Sigmoid colon (tissue), 7 donors: ENCODE measurements around the gene PATJ. TPM values are rescaled to one million over a fixed set of nuclear protein-coding genes. Genes with fewer than 3 reads are reported as not detected.

Experiments used
- DNase-seq: peaks from one replicate; pipeline ENCODE4 v3.0.0-alpha.2; 2019
- H3K27ac ChIP-seq, 4 donors: fragments of 200-600 bp; sonication (generic); one replicate each; pipeline ENCODE4 v1.5.1; 2016 to 2019; ENCODE audit warnings: mild to moderate bottlenecking in 1 of 4
- H3K27me3 ChIP-seq, 3 donors: fragments of 200-600 bp; sonication (generic); one replicate each; pipeline ENCODE4 v1.5.1; 2019; ENCODE audit warnings: mild to moderate bottlenecking in 1 of 3
- H3K36me3 ChIP-seq, 4 donors: fragments of 200-600 bp; sonication (generic); one replicate each; pipeline ENCODE4 v1.5.1; 2016 to 2019
- H3K4me1 ChIP-seq, 4 donors: fragments of 200-600 bp; sonication (generic); one replicate each; pipeline ENCODE4 v1.5.1; 2017 to 2019
- H3K4me3 ChIP-seq, 4 donors: fragments of 200-600 bp; sonication (generic); one replicate each; pipeline ENCODE4 v1.5.1; 2017 to 2019; ENCODE audit warnings: mild to moderate bottlenecking in 2 of 4, moderate library complexity in 1 of 4
- H3K9me3 ChIP-seq, 4 donors: fragments of 200-600 bp in 3 of 4; sonication (generic) in 3 of 4; one replicate each; pipeline versions ENCODE4 v1.5.1 to v1.6.1; 2013 to 2019
- CTCF ChIP-seq, 4 experiments: fragments of 450-650 bp in 3 of 4; fragments of 200-600 bp in 1 of 4; IDR thresholded peaks; one replicate each; pipeline ENCODE4 v1.5.1; 2016 to 2019; ENCODE audit warnings: antibody characterized with exemption in 4 of 4, mild to moderate bottlenecking in 3 of 4, moderate library complexity in 2 of 4
- EP300 ChIP-seq, 4 donors: sonication (generic); formaldehyde crosslinking; IDR thresholded peaks; one replicate each; pipeline ENCODE4 v1.6.1; 2017; ENCODE audit warnings: antibody characterized with exemption in 4 of 4
- POLR2A ChIP-seq, 2 donors: fragments of 450-650 bp; IDR thresholded peaks; one replicate each; pipeline ENCODE4 v1.6.1; 2016; ENCODE audit warnings: antibody characterized with exemption in 2 of 2, mild to moderate bottlenecking in 2 of 2, moderate library complexity in 2 of 2
- POLR2AphosphoS5 ChIP-seq, 4 donors: sonication (generic); formaldehyde crosslinking; IDR thresholded peaks; one replicate each; pipeline ENCODE4 v1.6.1; 2017; ENCODE audit warnings: antibody characterized with exemption in 4 of 4
- WGBS, 2 donors: extraction: QIAGEN DNeasy Blood & Tissue Kit; methylation state at CpG; one replicate each; pipeline ENCODE4 v1.1.7; 2013; 5-methylcytosine and 5-hydroxymethylcytosine counted together
- intact Hi-C: fragments of 100-400 bp; cut with DNase I; formaldehyde crosslinking; loops from one replicate; pipeline ENCODE4 v1.15.1; 2023
- polyA plus RNA-seq, 3 donors: library from polyadenylated mRNA; stranded (reverse); fragments of 200-250 nt; gene quantifications; one replicate each; pipeline ENCODE4 v1.2.3, GENCODE V29; 2013
- total RNA-seq, 4 donors: library from RNA; depleted of rRNA; stranded (reverse); fragments of >200 nt; gene quantifications; one replicate each; pipeline ENCODE4 v1.1.0, GENCODE V29; 2016
- donor health status: healthy with polysubstance abuse.
- donor health status: Bipolar disorder and iron deficiency.
- donor health status: healthy.

The PATJ gene
- total and polyA plus RNA-seq, 7 donors: 10.2 to 33.2 (median 21.3) TPM

- WGBS, 2 donors: 88 to 90% methylated on average over 4 of the region's 4 CpGs
Observed at GRCh38 chr1:61975638-61976037, 233.4 kb downstream of the PATJ start.

GRCh38 chr1:61976566-61976965 is 234.3 kb downstream of the PATJ start:
- no peak overlapping the region for H3K4me3 ChIP-seq

More at GRCh38 chr1:61975638-61976037, 233.4 kb downstream of the PATJ start:
- intact Hi-C loops: no loop called here
- H3K4me1 ChIP-seq: no peaks in the 10 kb centered on the region
- no peak for DNase-seq
- no peaks in the 10 kb centered on the region for H3K9me3 ChIP-seq
- H3K27ac ChIP-seq: no peak overlapping the region
- TF ChIP-seq EP300 (IDR thresholded peaks at IDR 0.05) (no peak), CTCF (IDR thresholded peaks at IDR 0.05) (no peak), POLR2AphosphoS5 (IDR thresholded peaks at IDR 0.05) (no peak), POLR2A (IDR thresholded peaks at IDR 0.05) (no peak)
- no peaks in the 10 kb centered on the region for H3K27me3 ChIP-seq
- no peaks in the 10 kb centered on the region for H3K36me3 ChIP-seq
- no peak overlapping the region for H3K4me3 ChIP-seq

GRCh38 chr1:61978796-61979195 is 236.5 kb downstream of the PATJ start:
- Histone ChIP-seq H3K27ac (no peak overlapping the region), H3K27me3 (no peaks in the 10 kb centered on the region), H3K4me3 (no peak overlapping the region), H3K4me1 (no peaks in the 10 kb centered on the region), H3K36me3 (no peaks in the 10 kb centered on the region), H3K9me3 (no peaks in the 10 kb centered on the region)
- DNase-seq: no peak
- intact Hi-C loops: no loop called here
- TF ChIP-seq EP300 (IDR thresholded peaks at IDR 0.05): no peak
- TF ChIP-seq CTCF (IDR thresholded peaks at IDR 0.05): no peak
- no peak for TF ChIP-seq POLR2A (IDR thresholded peaks at IDR 0.05)
- TF ChIP-seq POLR2AphosphoS5 (IDR thresholded peaks at IDR 0.05): no peak

More at GRCh38 chr1:61976566-61976965, 234.3 kb downstream of the PATJ start:
- intact Hi-C loops: no loop called here
- no peak for DNase-seq
- 94% methylated on average over 4 of the region's 4 CpGs for WGBS, 2 donors
- no peak for TF ChIP-seq POLR2AphosphoS5 (IDR thresholded peaks at IDR 0.05)
- no peak for TF ChIP-seq POLR2A (IDR thresholded peaks at IDR 0.05)
- TF ChIP-seq CTCF (IDR thresholded peaks at IDR 0.05): no peak
- TF ChIP-seq EP300 (IDR thresholded peaks at IDR 0.05): no peak
- Histone ChIP-seq H3K4me1 (no peaks in the 10 kb centered on the region), H3K27ac (no peak overlapping the region), H3K36me3 (no peaks in the 10 kb centered on the region), H3K9me3 (no peaks in the 10 kb centered on the region), H3K27me3 (no peaks in the 10 kb centered on the region)

- intact Hi-C loops: no loop called here
- TF ChIP-seq POLR2AphosphoS5 (IDR thresholded peaks at IDR 0.05): no peak
- TF ChIP-seq POLR2A (IDR thresholded peaks at IDR 0.05): no peak
- no peak for TF ChIP-seq CTCF (IDR thresholded peaks at IDR 0.05)
- TF ChIP-seq EP300 (IDR thresholded peaks at IDR 0.05): no peak
- Histone ChIP-seq H3K4me1 (no peaks in the 10 kb centered on the region), H3K4me3 (no peak overlapping the region), H3K9me3 (no peaks in the 10 kb centered on the region), H3K27me3 (no peaks in the 10 kb centered on the region), H3K36me3 (no peaks in the 10 kb centered on the region), H3K27ac (no peak overlapping the region)
- 90 to 91% methylated on average over 4 of the region's 4 CpGs for WGBS, 2 donors
- no peak for DNase-seq
Observed at GRCh38 chr1:61979729-61980128, 237.4 kb downstream of the PATJ start.

- no peak for DNase-seq
- no peaks in the 10 kb centered on the region for H3K4me1 ChIP-seq
- WGBS, 2 donors: 89 to 90% methylated on average over 4 of the region's 4 CpGs
- H3K27me3 ChIP-seq: no peaks in the 10 kb centered on the region
- H3K9me3 ChIP-seq: no peaks in the 10 kb centered on the region
- no peak overlapping the region for H3K27ac ChIP-seq
- no peak for TF ChIP-seq POLR2A (IDR thresholded peaks at IDR 0.05)
- TF ChIP-seq EP300 (IDR thresholded peaks at IDR 0.05): no peak
- no peak overlapping the region for H3K4me3 ChIP-seq
- intact Hi-C loops: no loop called here
- no peaks in the 10 kb centered on the region for H3K36me3 ChIP-seq
Observed at GRCh38 chr1:61980561-61980960, 238.3 kb downstream of the PATJ start.
